ENCODE results near the gene CCNK.

GRCh38 chr14:99512571-99513182 is 31.5 kb downstream of the CCNK start:
- TF ChIP-seq POLR2A (IDR thresholded peaks at IDR 0.05), result no peak
- TF ChIP-seq CTCF (IDR thresholded peaks at IDR 0.05), result no peak

Data from uterus (tissue), 2 donors.